ENCODE data around the gene ARFGAP1. TPM values are rescaled to one million over a fixed set of nuclear protein-coding genes. Genes with fewer than 3 reads are reported as not detected.
A peak's percentile ranks its signal among the peaks of the same experiment; 100 is the strongest.

ARFGAP1 gene
- total RNA-seq, 1 donor from 2014 or later, result 44.7 TPM

DNA sequence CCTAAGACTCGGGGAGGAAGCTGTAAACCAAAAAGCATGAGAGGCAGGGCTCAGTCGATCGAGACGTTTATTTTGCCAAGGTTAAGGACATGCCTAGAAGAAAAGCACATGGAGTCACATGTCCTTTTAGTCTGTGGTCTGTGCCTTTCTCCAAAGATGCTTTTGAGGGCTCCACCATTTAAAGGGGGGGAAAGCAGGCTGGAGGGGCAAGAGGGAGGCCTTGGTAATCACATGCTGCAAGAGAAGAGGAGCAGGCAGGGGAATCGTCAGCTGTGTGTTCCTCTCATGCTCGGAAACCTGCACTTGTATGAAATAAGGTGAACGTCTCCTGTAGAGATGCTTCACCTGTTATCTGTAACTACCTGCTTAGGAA lies 47.5 kb upstream of the ARFGAP1 start:
- Histone ChIP-seq H3K4me3 (no peak overlapping the region), H3K36me3 (no peaks in the 10 kb centered on the region), H3K4me1 (no peaks in the 10 kb centered on the region), H3K27ac (no peak overlapping the region), H3K9me3 (no peaks in the 10 kb centered on the region), H3K27me3 (no peaks in the 10 kb centered on the region)
- intact Hi-C loops (cut with DNase I), result no loop called here
- no peak for DNase-seq (ENCODE audit: extremely low spot score in 2 of 2)
- TF ChIP-seq POLR2A (IDR thresholded peaks at IDR 0.05) (no peak), POLR2AphosphoS5 (IDR thresholded peaks at IDR 0.05; ENCODE audit: insufficient read depth in 1 of 2, low read depth in 1 of 2) (no peak)
- TF ChIP-seq, protein P1, sequence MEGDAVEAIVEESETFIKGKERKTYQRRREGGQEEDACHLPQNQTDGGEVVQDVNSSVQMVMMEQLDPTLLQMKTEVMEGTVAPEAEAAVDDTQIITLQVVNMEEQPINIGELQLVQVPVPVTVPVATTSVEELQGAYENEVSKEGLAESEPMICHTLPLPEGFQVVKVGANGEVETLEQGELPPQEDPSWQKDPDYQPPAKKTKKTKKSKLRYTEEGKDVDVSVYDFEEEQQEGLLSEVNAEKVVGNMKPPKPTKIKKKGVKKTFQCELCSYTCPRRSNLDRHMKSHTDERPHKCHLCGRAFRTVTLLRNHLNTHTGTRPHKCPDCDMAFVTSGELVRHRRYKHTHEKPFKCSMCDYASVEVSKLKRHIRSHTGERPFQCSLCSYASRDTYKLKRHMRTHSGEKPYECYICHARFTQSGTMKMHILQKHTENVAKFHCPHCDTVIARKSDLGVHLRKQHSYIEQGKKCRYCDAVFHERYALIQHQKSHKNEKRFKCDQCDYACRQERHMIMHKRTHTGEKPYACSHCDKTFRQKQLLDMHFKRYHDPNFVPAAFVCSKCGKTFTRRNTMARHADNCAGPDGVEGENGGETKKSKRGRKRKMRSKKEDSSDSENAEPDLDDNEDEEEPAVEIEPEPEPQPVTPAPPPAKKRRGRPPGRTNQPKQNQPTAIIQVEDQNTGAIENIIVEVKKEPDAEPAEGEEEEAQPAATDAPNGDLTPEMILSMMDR (IDR thresholded peaks at IDR 0.05), result no peak

DNA sequence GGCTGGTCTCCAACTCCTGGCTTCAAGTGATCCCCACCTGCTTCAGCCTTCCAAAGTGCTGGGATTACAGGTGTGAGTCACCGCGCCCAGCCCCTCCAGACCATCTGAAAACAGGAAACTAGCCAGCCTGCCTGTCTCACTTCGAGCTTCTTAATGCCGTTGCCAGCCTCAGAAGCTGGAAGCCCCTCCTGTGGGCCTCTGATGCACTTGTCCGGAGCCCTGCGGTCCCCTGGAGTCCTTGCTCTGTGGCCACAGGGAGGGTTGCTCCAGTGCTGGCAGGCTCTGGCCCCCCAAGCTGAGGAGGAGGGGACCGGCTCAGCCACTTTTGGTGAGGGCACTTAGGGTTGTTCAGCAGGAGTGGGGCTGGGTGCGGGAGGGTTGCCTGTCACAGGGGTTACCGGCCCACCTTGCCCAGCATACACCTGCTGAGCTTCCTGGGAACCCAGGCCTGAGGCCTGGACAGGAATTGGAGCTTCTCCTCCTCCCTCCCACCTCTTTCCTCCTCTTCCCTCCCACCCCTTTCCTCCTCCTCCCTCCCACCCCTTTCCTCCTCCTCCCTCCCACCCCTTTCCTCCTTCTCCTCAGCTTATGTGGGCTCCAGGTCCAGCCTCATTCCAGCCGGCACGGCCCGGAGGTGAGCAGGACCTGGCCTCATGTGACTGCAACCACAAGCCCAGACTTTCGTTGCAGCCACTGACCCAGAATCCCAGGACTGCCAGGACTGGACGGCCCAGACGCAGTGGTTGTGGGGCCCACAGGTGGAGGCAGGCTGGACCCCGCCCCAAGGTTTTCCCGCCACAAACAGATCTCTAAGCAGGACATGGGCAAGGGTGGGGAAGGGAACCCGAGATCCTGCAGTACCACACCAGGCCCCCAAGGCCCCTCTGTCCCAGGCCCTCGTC lies 46.3 kb upstream of the ARFGAP1 start:
- H3K4me3 ChIP-seq, result no peak overlapping the region
- intact Hi-C loops (cut with DNase I), result no loop called here

DNA sequence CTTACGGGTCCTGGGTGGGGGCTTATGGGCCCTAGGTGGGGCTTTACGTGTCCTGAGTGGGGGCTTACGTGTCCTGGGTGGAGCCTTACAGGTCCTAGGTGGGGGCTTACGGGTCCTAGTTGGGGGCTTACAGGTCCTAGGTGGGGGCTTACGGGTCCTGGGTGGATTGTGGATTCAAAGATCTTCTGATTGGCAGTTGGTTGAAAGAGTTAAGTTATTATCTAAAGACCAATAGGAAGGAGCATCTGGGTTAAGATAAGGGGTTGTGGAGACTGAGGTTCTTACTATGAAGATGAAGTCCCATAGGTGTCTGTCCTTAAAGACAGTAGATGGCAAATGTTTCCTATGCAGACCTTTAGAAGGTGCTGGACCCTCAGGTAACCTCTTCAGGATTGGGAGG lies 45.4 kb upstream of the ARFGAP1 start:
- no peaks in the 10 kb centered on the region for H3K36me3 ChIP-seq
- no peak for TF ChIP-seq POLR2AphosphoS5 (IDR thresholded peaks at IDR 0.05; ENCODE audit: insufficient read depth in 1 of 2, low read depth in 1 of 2)
- no peak for TF ChIP-seq POLR2A (IDR thresholded peaks at IDR 0.05)
- TF ChIP-seq, protein P1 (IDR thresholded peaks at IDR 0.05), result no peak
- no peaks in the 10 kb centered on the region for H3K9me3 ChIP-seq
- no peak overlapping the region for H3K27ac ChIP-seq
- H3K4me3 ChIP-seq, result no peak overlapping the region
- no peak for DNase-seq (ENCODE audit: extremely low spot score in 2 of 2)
- intact Hi-C loops (cut with DNase I), result no loop called here
- no peaks in the 10 kb centered on the region for H3K27me3 ChIP-seq
- no peaks in the 10 kb centered on the region for H3K4me1 ChIP-seq

More for the DNA sequence above, 46.3 kb upstream of the ARFGAP1 start:
- Histone ChIP-seq H3K36me3 (no peaks in the 10 kb centered on the region), H3K9me3 (no peaks in the 10 kb centered on the region), H3K27me3 (no peaks in the 10 kb centered on the region), H3K4me1 (no peaks in the 10 kb centered on the region), H3K27ac (no peak overlapping the region)
- TF ChIP-seq POLR2A (IDR thresholded peaks at IDR 0.05) (no peak), POLR2AphosphoS5 (IDR thresholded peaks at IDR 0.05; ENCODE audit: insufficient read depth in 1 of 2, low read depth in 1 of 2) (no peak)
- TF ChIP-seq, protein P1 (IDR thresholded peaks at IDR 0.05), result no peak
- DNase-seq (ENCODE audit: extremely low spot score in 2 of 2), result no peak

DNA sequence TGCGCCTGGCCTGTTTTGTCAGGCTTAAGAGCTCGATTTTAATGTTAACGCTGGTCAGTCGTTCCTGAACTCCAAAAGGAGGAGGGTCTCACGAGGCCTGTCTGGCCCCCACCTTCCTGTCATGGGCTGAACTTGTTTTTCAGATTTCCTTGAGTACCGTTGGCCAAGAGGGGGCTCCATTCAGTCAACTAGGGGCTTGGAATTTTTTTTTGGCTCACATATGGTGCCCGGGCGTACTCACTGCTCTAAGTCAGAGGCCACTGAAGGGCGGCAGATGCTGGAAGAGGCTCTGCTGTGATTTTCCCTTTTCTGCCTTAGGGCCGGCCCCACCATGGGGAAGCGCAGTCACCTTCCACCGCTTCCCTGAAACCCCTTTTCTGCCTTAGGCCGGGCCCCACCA lies 43.8 kb upstream of the ARFGAP1 start:
- Histone ChIP-seq H3K27ac (no peak overlapping the region), H3K4me3 (no peak overlapping the region), H3K36me3 (no peaks in the 10 kb centered on the region), H3K27me3 (no peaks in the 10 kb centered on the region), H3K4me1 (no peaks in the 10 kb centered on the region), H3K9me3 (no peaks in the 10 kb centered on the region)
- TF ChIP-seq, protein P1 (IDR thresholded peaks at IDR 0.05), result no peak
- TF ChIP-seq POLR2A (IDR thresholded peaks at IDR 0.05) (no peak), POLR2AphosphoS5 (IDR thresholded peaks at IDR 0.05; ENCODE audit: insufficient read depth in 1 of 2, low read depth in 1 of 2) (no peak)
- no peak for DNase-seq (ENCODE audit: extremely low spot score in 2 of 2)
- intact Hi-C loops (cut with DNase I), result no loop called here

DNA sequence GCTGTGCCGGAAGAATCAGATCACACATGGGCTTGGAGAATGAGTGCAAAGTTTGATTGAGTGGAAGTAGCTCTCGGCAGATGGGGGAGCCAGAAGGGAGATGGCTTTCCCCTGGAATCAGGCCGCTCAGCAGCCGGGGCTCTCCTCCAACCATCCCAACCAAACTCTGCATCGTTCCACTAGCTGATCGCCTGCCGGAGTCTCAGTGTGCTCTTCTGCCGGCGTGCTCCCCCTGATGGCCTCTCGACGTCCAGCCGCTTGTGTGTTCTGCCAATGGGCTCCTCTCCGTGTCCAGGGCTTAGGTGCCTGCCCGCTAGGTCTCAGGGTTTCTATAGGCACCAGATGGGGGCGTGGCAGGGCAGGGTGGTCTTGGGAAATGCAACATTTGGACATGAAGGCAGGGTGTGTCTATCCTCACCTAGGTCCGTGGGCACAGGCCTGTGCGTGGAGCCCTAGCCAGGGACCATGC lies 41.8 kb upstream of the ARFGAP1 start:
- intact Hi-C loops (cut with DNase I), result no loop called here
- DNase-seq (ENCODE audit: extremely low spot score in 2 of 2), result no peak
- Histone ChIP-seq H3K27me3 (no peaks in the 10 kb centered on the region), H3K9me3 (no peaks in the 10 kb centered on the region), H3K4me1 (no peaks in the 10 kb centered on the region), H3K36me3 (no peaks in the 10 kb centered on the region), H3K27ac (no peak overlapping the region), H3K4me3 (no peak overlapping the region)
- TF ChIP-seq, protein P1 (IDR thresholded peaks at IDR 0.05), result peak in 1 of 3 experiments; percentile 36
- TF ChIP-seq POLR2AphosphoS5 (IDR thresholded peaks at IDR 0.05; ENCODE audit: insufficient read depth in 1 of 2, low read depth in 1 of 2), result no peak

Measured in vagina (tissue), 2 donors.